Left ventricle myocardium inferior (tissue), 1 donor: Measurements from ENCODE around the gene GJA5. TPM values are rescaled to one million over a fixed set of nuclear protein-coding genes. Genes with fewer than 3 reads are reported as not detected.

Source experiments
- DNase-seq: peaks from one replicate; pipeline ENCODE4 v3.0.0-alpha.2; 2020
- H3K27ac ChIP-seq: fragments of 200-600 bp; replicated peaks from 2 replicates; pipeline ENCODE4 v1.8.0; 2021
- H3K27me3 ChIP-seq: fragments of 200-600 bp; 2 replicates; pipeline ENCODE4 v1.8.0; 2021; ENCODE audit warnings: low read depth
- H3K36me3 ChIP-seq: fragments of 200-600 bp; 2 replicates; pipeline ENCODE4 v1.8.0; 2021
- H3K4me1 ChIP-seq: fragments of 200-600 bp; 2 replicates; pipeline ENCODE4 v1.8.0; 2021
- H3K4me3 ChIP-seq: fragments of 200-600 bp; 2 replicates; pipeline ENCODE4 v1.8.0; 2021; ENCODE audit warnings: mild to moderate bottlenecking, moderate library complexity
- H3K9me3 ChIP-seq: fragments of 200-600 bp; replicated peaks from 2 replicates; pipeline ENCODE4 v1.8.0; 2021
- intact Hi-C: fragments of 100-400 bp; cut with micrococcal nuclease; formaldehyde crosslinking; loops from one replicate; pipeline ENCODE4 v1.11.0; 2022
- long read RNA-seq: library from polyadenylated mRNA; unstranded; transcript quantifications from one replicate; pipeline ENCODE4 v2.0.0, GENCODE V29; 2021
- total RNA-seq: library from RNA; stranded (reverse); fragmentation: NEBNext Ultra II Directional; extraction: Animal tissue kit (Norgen Biotek cat#: 25700); gene quantifications from one replicate; pipeline ENCODE4 v1.2.1, GENCODE V29; 2021
- TF ChIP-seq, protein P1 (sequence below): fragments of 200-600 bp; IDR thresholded peaks from 2 replicates; pipeline ENCODE4 v1.8.0; 2021; ENCODE audit warnings: antibody characterized with exemption, mild to moderate bottlenecking, borderline replicate concordance
- donor health status: DM: no; HTN: yes; CAD: no; lungs with severe emphysema.

The GJA5 gene
- 69.8 TPM for total RNA-seq
- long read RNA-seq, transcript GJA5-202 (2 exons, 3,181 nt) = major isoform, 158 of 230 reads
- long read RNA-seq, transcript GJA5-203 (2 exons, 3,183 nt) = minor isoform, 32 of 230 reads
- long read RNA-seq, partial matches to known transcripts = 0 of 230 reads
- long read RNA-seq, other reads (novel, unspliced or antisense) = 40 of 230 reads

DNA sequence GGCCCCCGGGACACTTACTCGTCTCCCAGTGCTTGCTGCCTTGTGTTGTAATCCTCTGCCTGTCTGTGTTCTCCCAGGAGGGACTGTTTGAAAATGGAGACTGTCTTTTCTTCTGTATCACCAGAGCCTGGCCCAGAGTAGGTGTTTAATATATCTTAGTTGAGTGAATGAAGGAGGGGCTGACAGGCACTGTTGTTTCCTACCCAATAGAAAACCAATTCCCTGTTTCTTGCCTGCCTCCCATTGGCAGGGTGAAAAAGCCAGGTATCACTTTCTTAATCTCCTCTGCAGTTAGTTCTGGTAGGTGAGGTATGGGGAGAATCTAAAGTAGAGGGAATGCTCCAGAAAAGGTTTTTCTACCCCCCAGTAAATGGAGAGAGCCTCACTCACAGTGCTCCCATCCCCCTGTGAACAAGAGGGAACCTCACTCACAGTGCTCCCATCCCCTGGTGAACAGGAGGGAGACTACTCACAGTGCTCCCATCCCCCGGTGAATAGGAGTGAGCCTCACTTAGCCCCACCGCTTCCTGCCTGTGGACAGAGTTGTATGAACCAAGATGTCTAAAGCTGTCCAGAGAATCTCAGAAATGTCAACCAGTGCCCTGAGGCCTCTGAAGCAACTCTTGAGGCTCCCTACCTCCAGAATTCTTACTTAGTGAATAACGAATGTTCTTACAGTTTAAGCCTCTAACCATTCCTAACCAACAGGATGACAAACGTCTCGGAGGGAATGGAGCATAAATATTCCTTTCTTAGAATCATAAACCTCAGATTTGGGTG lies at the start of gene GJA5:
Gene GJA5 (minus strand): TSS at position 122 of the 780 bp plus-strand sequence. CDS start 1,364 bp downstream, outside the sequence.
- intact Hi-C loops = no loop called here
- Histone ChIP-seq H3K9me3 (no peaks in the 10 kb centered on the region), H3K4me1 (peaks cover 63% of the 10 kb centered on the region), H3K36me3 (no peaks in the 10 kb centered on the region), H3K27ac (peak within 1 kb of the TSS; percentile 72), H3K27me3 (no peaks in the 10 kb centered on the region), H3K4me3 (no peak within 1 kb of the TSS)
- TF ChIP-seq, protein P1, sequence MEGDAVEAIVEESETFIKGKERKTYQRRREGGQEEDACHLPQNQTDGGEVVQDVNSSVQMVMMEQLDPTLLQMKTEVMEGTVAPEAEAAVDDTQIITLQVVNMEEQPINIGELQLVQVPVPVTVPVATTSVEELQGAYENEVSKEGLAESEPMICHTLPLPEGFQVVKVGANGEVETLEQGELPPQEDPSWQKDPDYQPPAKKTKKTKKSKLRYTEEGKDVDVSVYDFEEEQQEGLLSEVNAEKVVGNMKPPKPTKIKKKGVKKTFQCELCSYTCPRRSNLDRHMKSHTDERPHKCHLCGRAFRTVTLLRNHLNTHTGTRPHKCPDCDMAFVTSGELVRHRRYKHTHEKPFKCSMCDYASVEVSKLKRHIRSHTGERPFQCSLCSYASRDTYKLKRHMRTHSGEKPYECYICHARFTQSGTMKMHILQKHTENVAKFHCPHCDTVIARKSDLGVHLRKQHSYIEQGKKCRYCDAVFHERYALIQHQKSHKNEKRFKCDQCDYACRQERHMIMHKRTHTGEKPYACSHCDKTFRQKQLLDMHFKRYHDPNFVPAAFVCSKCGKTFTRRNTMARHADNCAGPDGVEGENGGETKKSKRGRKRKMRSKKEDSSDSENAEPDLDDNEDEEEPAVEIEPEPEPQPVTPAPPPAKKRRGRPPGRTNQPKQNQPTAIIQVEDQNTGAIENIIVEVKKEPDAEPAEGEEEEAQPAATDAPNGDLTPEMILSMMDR = no peak
- no peak for DNase-seq

DNA sequence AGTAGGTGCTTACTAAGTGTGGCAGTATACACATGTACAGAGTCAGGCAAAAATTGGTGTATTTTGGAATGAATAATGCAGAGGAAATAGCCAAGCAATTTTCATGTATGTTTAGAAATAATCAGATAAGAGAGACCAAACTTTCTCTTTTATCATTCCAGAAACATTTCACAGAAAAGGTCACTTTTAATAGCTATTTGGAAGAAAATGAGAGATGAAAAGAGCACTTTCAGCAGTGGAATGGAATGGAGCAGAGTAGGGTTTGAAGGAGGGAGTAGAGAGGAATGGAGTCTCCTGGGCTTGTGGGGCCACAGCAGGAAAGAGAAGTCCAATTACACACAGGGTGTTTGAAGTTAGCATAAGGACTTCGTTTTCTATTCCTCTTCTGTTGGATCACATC lies 48.8 kb upstream of the GJA5 start:
- no peak overlapping the region for H3K27ac ChIP-seq
- no peak for DNase-seq
- no peak overlapping the region for H3K4me3 ChIP-seq
- intact Hi-C loops = no loop called here
- TF ChIP-seq, protein P1 = no peak
- H3K27me3 ChIP-seq = no peaks in the 10 kb centered on the region
- H3K9me3 ChIP-seq = no peaks in the 10 kb centered on the region
- H3K36me3 ChIP-seq = no peaks in the 10 kb centered on the region
- H3K4me1 ChIP-seq = peaks cover 12% of the 10 kb centered on the region

DNA sequence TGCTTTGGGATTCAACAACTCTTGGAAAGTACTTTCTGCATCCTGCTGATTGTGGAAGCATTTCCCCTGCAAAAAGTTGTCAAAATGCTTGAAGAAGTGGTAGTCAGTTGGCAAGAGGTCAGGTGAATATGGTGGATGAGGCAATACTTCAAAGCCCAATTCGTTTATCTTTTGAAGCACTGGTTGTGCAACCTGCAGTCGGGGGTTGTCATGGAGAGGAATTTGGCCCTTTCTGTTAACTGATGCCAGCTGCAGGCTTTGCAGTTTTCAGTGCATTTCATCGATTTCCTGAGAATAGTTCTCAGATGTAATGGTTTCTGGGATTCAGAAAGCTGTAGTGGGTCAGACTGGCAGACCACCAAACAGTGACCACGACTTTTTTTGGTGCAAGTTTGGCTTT lies 47.6 kb upstream of the GJA5 start:
- Histone ChIP-seq H3K36me3 (no peaks in the 10 kb centered on the region), H3K4me3 (no peak overlapping the region), H3K4me1 (peaks cover 12% of the 10 kb centered on the region), H3K27me3 (no peaks in the 10 kb centered on the region), H3K9me3 (no peaks in the 10 kb centered on the region), H3K27ac (no peak overlapping the region)
- TF ChIP-seq, protein P1 = no peak
- intact Hi-C loops = no loop called here
- DNase-seq = no peak

DNA sequence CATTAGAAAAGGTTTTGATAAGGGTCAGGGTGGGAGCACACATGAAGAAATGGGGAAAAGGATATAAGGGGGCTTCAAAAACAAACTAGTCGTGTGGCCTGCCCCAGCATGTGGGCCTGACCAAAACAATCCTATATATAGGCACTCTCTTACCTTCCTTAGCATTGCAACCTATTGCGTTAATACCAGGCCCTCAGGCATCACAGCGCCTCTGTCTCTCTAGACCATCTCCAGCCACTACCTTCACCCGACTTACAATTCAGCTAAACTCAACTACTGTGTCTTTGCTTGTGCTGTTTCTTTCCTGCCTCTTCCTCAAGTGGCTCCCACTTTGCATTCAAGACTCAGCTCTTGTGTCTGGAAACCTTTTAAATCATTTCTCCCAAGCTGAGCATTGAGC lies 47.0 kb upstream of the GJA5 start:
- no peaks in the 10 kb centered on the region for H3K27me3 ChIP-seq
- no peak overlapping the region for H3K4me3 ChIP-seq
- TF ChIP-seq, protein P1 = no peak
- intact Hi-C loops = no loop called here
- no peaks in the 10 kb centered on the region for H3K9me3 ChIP-seq
- H3K27ac ChIP-seq = no peak overlapping the region
- H3K36me3 ChIP-seq = no peaks in the 10 kb centered on the region
- H3K4me1 ChIP-seq = peaks cover 12% of the 10 kb centered on the region
- DNase-seq = no peak

DNA sequence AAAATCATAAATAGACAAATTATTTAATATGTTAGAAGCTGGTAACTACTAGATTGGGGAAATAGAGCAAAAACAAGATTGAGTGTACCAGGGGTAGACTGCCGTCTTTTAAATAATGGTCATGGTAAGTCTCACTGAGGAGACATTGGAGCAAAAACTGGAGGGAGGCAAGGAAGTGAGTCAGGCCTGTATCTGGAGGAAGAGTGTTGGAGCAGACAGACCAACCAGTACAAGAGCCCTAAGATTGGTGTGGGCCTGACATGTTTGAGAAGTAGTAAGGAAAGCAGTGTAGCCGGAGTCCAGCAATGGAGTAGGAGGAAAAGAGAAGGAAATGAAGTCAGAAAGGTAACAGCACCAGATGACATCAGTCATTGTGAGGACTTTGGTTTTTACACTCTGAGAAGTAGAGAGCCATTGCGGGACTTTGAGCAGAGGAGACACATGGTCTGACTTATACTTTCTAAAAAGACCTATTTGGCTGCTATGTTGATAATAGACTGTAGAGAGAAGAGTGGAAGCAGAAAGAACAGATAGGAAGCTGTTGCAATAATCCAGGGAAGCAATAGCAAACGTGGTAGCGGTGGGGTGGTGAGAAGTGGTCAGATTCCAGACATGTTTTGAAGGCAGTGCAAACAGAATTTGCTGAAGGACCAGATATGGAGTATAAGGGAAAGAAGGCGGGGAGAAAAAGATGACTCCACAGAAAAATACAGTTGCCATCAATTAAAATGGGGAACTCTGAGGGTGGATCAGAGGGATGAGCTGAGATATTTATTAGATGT lies 44.7 kb upstream of the GJA5 start:
- no peak for DNase-seq
- Histone ChIP-seq H3K4me3 (no peak overlapping the region), H3K27ac (no peak overlapping the region), H3K36me3 (no peaks in the 10 kb centered on the region), H3K27me3 (no peaks in the 10 kb centered on the region), H3K4me1 (no peaks in the 10 kb centered on the region), H3K9me3 (no peaks in the 10 kb centered on the region)
- TF ChIP-seq, protein P1 = no peak
- intact Hi-C loops = no loop called here
